Right lobe of liver (tissue), 4 donors: ENCODE results near the gene ELMO1.

ENCODE experiments used
- POLR2A ChIP-seq: fragments of 450-650 bp; IDR thresholded peaks from one replicate; pipeline ENCODE4 v1.6.1; 2017; ENCODE audit warnings: antibody characterized with exemption, mild to moderate bottlenecking
- TF ChIP-seq, protein P1 (sequence below), 4 donors: fragments of 200-600 bp in 3 of 4; fragments of 450-650 bp in 1 of 4; IDR thresholded peaks; one replicate each; pipeline versions ENCODE4 v1.5.1 to v1.8.0; 2016 to 2022; ENCODE audit warnings: antibody characterized with exemption in 4 of 4, mild to moderate bottlenecking in 2 of 4
- donor health status: DM: no; HTN: no; CAD: no.
- donor health status: DM: no; HTN: no; CAD: no.
- donor health status: DM: no; HTN: yes; CAD: no.

DNA sequence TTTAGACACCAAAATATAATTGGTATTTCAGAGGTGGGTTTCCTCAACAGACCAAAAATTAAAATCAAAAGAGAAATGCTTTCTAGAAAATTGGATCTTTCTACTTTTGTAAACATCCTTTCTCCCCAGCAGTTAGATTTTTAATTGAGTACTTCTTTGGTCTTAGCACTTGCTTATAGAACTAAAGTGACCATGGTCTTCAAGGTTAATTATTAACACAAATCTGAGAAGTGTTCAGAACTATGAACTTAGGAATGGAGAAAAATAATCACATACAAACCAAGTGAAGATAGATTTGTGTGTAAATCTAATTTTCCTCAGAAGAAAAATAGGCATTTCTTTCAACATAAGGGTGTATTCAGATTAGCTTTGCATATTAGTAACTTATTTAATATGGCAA, 355.4 kb downstream of the ELMO1 start:
- no peak for TF ChIP-seq POLR2A
- TF ChIP-seq, protein P1, sequence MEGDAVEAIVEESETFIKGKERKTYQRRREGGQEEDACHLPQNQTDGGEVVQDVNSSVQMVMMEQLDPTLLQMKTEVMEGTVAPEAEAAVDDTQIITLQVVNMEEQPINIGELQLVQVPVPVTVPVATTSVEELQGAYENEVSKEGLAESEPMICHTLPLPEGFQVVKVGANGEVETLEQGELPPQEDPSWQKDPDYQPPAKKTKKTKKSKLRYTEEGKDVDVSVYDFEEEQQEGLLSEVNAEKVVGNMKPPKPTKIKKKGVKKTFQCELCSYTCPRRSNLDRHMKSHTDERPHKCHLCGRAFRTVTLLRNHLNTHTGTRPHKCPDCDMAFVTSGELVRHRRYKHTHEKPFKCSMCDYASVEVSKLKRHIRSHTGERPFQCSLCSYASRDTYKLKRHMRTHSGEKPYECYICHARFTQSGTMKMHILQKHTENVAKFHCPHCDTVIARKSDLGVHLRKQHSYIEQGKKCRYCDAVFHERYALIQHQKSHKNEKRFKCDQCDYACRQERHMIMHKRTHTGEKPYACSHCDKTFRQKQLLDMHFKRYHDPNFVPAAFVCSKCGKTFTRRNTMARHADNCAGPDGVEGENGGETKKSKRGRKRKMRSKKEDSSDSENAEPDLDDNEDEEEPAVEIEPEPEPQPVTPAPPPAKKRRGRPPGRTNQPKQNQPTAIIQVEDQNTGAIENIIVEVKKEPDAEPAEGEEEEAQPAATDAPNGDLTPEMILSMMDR (IDR thresholded peaks at IDR 0.05): no peak
